Measurements from ENCODE around the gene NAPG.
"Not testable (repeated sequence)": the region's sequence is repeated elsewhere in the genome, so short reads cannot be mapped to it uniquely, and the experiment has no call there.

Gene NAPG

DNA sequence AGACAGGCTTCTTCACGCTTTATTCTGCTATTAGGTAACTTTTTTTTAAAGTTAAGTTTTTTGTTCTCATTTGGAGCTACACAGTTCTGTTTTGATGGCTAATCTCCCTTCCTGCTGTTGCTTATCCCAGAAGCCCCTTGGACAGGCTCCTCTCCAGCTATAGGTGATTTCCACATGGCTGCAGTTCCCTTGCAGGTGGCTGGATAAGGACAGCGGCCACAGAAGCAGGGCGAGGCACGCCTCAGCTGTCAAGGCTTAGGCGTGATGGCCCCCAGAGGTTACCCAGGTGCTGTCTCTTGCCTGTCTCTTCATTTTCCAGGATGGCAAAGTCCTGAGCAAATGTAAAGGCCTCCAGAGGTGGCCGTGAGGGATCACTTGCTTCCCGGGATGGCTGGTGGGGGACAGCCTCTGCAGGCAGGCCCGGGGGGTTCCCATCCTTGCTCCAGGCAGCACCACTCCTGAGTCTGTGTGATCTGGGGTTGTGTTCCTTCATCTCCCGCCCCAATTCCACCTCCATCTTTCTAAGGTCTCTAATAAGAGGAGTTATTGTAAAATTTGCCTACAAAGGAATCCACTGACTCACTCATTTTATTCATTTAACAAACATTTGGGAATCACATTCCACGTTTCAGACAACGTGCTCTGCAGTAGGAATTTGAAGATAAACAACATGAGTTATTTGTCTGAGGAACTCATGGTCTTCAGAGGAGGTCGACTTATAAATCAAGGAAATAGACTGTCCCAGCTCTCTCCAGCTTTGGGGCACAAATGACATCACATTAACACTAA, 53.4 kb downstream of the NAPG start:
- no peak for DNase-seq (ENCODE audit: low read depth, low spot score)

DNA sequence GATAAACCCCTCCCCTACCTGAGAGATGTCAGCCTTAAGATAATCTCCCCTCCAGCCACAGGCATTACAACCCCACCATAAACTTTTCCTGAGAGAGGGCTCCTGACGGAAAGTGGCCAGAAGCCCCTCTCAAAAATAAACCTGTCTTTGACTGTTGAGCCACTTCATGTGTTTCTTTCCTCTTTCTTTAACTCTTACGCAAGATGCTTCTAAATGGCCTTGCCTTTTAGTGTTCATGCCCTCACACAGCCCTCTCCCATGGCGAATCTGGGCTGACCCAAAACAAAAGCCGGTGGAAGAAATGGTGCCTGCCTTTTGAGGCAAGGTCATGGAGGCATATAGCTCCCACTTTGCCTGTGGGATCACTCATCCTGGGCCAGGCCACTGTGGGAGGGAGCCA, 54.4 kb downstream of the NAPG start:
- no peak for DNase-seq (ENCODE audit: low read depth, low spot score)

DNA sequence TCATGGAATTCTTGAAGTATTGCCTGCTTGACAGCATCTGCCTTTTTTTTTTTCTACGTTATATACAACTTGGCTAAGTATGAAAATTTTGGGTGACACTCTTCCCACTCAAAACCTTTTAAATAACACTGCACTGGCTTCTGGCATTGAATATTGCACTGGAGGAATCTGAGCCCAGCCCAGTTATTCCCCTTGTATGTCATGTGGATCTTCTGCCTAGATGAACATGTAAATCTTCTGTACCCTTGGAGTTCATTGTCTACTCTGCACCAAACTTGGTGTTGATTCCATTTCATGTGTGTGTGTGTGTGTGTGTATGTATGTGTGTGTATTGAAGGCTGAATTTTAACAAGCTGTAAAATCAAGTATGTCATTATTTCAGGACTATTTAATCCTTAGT, 59.4 kb downstream of the NAPG start:
- no peak for DNase-seq (ENCODE audit: low read depth, low spot score)

DNA sequence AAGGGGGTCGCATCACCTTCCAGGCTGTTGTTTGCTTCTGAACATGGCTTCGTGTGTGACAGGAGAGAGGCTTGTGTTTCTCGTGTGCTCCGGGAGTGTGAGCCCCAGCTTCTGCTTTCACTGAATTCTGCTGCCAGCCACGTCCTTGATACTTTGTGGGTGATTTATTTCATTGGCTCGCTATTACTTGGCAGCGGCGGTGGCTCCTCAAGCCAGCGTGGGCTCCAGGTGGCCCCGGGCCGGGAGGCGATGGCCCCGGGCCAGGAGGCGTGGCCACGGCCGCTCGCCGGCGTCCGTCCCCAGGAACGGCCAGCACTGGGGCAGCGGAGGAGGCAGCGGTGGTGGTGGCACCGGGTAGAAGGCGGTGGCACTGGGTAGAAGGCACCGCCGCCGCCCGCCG, 63.1 kb downstream of the NAPG start:
- no peak for DNase-seq (ENCODE audit: low read depth, low spot score)

DNA sequence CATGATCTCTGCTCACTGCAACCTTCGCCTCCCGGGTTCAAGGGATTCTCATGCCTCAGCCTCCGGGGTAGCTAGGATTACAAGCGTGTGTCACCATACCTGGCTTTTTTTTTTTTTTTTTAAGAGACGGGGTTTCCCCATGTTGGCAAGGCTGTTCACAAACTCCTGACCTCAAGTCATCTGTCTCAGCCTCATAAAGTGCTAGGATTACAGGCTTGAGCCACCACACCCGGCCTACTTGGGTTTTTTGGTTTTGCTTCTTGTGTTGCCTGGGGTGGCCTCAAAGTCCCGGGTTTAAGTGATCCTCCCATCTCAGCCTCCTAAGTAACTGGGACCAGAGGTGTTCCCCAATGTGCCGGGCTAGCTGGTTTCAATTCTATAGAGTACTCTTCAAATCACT, 64.6 kb downstream of the NAPG start:
- no peak for DNase-seq (ENCODE audit: low read depth, low spot score)

DNA sequence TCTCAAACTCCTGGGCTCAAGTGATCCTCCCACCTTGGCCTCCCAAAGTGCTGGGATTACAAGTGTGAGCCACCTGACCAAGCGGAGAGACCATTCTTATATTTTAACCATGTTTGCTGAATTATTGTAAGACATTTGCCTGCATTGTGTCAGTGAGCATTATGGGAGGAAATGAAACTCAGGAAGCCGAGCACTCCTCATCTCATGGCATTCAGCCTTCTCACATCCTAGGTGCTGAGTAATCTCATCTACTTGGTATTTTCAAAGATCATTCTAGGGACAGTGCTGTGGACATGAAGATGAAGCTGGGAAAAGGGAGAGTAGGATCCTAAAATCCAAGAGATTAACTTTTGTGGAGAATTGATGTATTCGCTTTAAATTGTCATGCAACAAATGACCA, 66.1 kb downstream of the NAPG start:
- no peak for DNase-seq (ENCODE audit: low read depth, low spot score)

DNA sequence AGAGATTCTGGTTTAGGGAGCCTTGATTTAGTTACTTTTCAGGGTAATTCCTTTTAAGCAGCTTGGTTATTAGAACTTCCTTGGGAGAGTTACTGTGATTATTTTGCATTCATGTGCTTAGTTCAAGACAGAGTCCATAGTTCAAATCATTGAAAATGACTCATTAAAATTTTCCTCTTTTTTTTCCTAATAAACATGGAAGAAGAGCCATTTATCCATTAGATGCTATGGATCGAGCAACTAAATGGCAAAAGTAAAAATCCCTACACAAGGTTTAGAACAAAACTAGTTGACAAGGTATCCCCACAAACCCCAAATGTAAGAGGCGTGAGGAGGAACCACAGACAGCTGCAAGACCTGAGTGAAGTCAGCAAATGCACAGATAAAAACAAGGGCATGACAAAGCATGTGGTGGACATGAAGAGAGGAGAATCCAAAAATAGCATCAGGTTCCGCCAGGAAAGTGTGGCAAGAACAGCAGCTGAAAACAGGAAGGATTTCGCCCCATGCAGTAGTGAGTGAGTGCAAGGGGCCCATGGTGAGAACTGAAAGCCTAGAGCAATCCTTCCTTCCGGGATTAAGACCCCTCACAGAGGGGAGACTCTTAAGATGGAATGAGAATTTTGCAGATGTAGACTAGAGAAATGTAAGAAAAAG, 67.7 kb downstream of the NAPG start:
- DNase-seq (ENCODE audit: low read depth, low spot score): not testable (repeated sequence)

DNA sequence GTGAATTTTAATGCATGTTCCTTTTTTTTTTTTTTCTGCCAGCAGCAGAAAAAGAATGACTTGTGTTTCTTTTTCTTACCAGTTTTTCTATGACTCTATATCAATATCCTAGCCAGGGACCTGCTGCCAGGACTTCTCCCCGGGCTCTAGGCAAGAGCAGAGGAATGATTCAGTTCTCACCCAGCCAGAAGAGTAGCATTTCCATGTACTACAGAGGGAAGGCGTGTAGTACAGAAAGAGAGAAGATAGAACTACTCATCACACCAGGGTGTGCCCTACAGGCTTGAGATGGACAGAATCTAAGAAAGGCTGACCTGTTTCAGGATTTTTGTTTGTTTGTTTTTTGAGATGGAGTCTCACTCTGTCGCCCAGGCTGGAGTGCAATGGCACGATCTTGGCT, 70.1 kb downstream of the NAPG start:
- not testable (repeated sequence) for DNase-seq (ENCODE audit: low read depth, low spot score)

DNA sequence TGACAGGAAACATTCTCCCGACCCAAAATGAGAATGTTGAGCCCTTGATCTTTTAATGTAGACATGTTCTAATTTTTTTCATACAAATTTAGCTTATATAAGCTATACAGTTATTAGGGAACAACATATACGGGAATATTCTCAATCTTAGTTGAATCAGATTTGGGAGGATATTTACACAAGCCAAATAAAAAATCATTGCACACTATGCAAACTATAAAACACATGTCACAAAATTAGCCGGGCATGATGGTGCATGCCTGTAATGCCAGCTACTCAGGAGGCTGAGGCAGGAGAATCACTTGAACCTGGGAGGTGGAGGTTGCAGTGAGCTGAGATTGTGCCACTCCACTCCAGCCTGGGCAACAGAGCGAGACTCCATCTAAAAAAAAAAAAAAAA, 71.9 kb downstream of the NAPG start:
- not testable (repeated sequence) for DNase-seq (ENCODE audit: low read depth, low spot score)

DNA sequence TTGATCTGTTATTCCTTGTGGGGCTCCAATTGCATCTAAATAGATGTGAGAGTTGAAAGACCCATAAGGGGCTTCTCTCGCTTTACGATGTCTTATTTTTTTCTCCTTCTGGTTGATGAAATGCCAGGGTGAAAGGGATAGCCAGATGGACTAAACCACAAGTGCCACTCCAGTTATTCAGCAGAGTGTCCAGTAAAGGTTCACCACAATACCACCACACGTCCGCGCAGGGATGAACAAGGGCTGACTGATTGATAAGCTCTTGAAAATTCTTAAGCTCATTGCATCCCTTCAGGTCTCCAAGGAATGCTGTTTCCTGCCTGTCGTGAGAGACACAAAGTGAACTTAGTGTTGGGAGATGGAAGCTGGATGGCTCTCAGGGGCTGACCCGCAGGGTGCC, 74.9 kb downstream of the NAPG start:
- DNase-seq (ENCODE audit: low read depth, low spot score): not testable (repeated sequence)

All from activated naive CD8-positive, alpha-beta T cell treated with anti-CD3 and anti-CD28 coated beads, Interleukin-2, amount 50 U/mL, for 16 hours (primary cell).